Activated CD4-positive, alpha-beta T cell treated with anti-CD3 and anti-CD28 coated beads for 24 hours (primary cell): Measurements from ENCODE around the gene DERA.

Experiments
- DNase-seq, 2 donors: peaks; one replicate each; pipeline ENCODE4 v3.0.0-alpha.2; 2020; ENCODE audit warnings: low read depth in 2 of 2

Gene DERA

GRCh38 chr12:16075887-16076286 lies 164.8 kb downstream of the DERA start:
- DNase-seq: no peak

- DNase-seq: no peak
Observed at GRCh38 chr12:16076557-16076956, 165.4 kb downstream of the DERA start.

- DNase-seq: no peak
Observed at GRCh38 chr12:16076970-16077522, 165.9 kb downstream of the DERA start.

- no peak for DNase-seq
Observed at GRCh38 chr12:16086462-16086861, 175.3 kb downstream of the DERA start.

GRCh38 chr12:16086942-16087341 lies 175.8 kb downstream of the DERA start:
- no peak for DNase-seq
